ENCODE results near the gene KRTDAP. TPM values are rescaled to one million over a fixed set of nuclear protein-coding genes. Genes with fewer than 3 reads are reported as not detected.

KRTDAP gene
- total RNA-seq, 1 experiment from 2014 or later, result not detected

DNA sequence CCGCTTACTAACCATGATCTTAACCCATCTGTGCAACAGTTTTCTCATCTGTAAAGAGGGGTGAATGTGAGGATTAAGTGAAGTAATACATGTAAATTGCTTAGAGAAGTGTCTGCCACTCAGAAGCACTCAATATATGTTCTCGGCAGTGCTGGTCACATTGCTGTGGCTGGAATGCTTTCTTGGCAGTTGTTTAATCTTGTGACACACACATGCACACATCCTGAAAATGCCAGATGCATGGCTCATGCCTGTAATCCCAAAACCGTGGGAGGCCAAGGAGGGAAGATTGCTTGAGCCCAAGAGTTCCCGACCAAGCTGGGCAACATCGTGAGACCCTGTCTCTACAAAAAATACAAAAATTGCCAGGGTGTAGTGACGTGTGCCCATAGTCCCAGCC, 28.0 kb upstream of the KRTDAP start:
- Histone ChIP-seq H3K27ac (ENCODE audit: low read length) (no peak overlapping the region), H3K9ac (ENCODE audit: low read length) (no peak overlapping the region), H3K27me3 (ENCODE audit: low read length) (no peaks in the 10 kb centered on the region), H3K4me3 (ENCODE audit: low read length) (no peak overlapping the region), H3K9me2 (replicated peaks; ENCODE audit: insufficient read depth, low read length) (no peaks in the 10 kb centered on the region), H3K79me2 (ENCODE audit: low read length) (no peaks in the 10 kb centered on the region), H4K20me1 (ENCODE audit: insufficient read depth, low read depth, low read length) (no peaks in the 10 kb centered on the region), H2AFZ (ENCODE audit: low read length) (no peak overlapping the region), H3K4me2 (ENCODE audit: low read depth, low read length, poor library complexity, severe bottlenecking) (no peak overlapping the region), H3K9me3 (ENCODE audit: low read length) (no peaks in the 10 kb centered on the region), H3K4me1 (ENCODE audit: low read length) (no peaks in the 10 kb centered on the region), H3K36me3 (ENCODE audit: insufficient read depth, low read length) (no peaks in the 10 kb centered on the region)
- no peak for DNase-seq

DNA sequence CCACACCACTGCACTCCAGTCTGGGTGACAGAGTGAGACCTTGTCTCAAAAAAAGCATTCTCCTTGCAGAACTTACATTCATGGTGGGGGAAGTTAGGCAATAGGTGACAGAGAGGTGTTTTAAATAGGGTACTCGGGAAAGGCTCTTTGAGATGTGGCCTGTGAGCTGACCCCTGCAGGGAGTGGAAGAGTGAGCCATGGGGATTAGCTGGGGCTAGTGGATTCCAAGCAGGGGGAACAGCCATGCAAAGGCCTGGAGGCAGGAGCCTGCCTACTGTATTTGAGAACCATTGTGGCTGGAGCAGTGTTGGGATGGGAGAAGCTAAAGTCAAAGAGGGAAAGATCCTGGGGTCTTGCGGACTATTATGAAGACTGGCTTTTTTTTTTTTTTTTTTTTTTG, 27.1 kb upstream of the KRTDAP start:
- no peak overlapping the region for H3K4me2 ChIP-seq (ENCODE audit: low read depth, low read length, poor library complexity, severe bottlenecking)
- H3K79me2 ChIP-seq (ENCODE audit: low read length), result no peaks in the 10 kb centered on the region
- no peaks in the 10 kb centered on the region for H3K4me1 ChIP-seq (ENCODE audit: low read length)
- H2AFZ ChIP-seq (ENCODE audit: low read length), result no peak overlapping the region
- H3K9me2 ChIP-seq (replicated peaks; ENCODE audit: insufficient read depth, low read length), result no peaks in the 10 kb centered on the region
- H4K20me1 ChIP-seq (ENCODE audit: insufficient read depth, low read depth, low read length), result no peaks in the 10 kb centered on the region
- no peaks in the 10 kb centered on the region for H3K36me3 ChIP-seq (ENCODE audit: insufficient read depth, low read length)
- no peak overlapping the region for H3K27ac ChIP-seq (ENCODE audit: low read length)
- H3K9ac ChIP-seq (ENCODE audit: low read length), result no peak overlapping the region
- no peak for DNase-seq
- no peaks in the 10 kb centered on the region for H3K9me3 ChIP-seq (ENCODE audit: low read length)
- H3K4me3 ChIP-seq (ENCODE audit: low read length), result no peak overlapping the region
- H3K27me3 ChIP-seq (ENCODE audit: low read length), result no peaks in the 10 kb centered on the region

DNA sequence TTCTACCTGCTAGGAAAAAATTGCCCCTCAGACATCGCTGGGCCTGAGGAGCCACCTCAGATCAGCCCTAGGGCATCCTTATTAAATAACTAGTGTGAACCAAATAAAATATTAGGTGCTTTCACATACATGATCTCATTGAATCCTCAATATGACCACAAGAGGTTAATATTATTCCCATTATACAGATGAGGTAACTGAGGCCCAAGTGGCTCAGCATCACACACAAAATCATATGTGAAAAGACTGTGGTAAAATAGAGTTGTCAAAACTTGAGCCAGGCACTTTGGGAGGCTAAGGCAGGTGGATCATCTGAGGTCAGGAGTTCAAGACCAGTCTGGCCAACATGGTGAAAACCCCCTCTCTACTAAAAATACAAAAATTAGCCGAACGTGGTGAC, 26.0 kb upstream of the KRTDAP start:
- no peaks in the 10 kb centered on the region for H3K79me2 ChIP-seq (ENCODE audit: low read length)
- H4K20me1 ChIP-seq (ENCODE audit: insufficient read depth, low read depth, low read length), result no peaks in the 10 kb centered on the region
- no peaks in the 10 kb centered on the region for H3K4me1 ChIP-seq (ENCODE audit: low read length)
- H3K9me2 ChIP-seq (replicated peaks; ENCODE audit: insufficient read depth, low read length), result no peaks in the 10 kb centered on the region
- no peak overlapping the region for H3K9ac ChIP-seq (ENCODE audit: low read length)
- no peak overlapping the region for H3K4me3 ChIP-seq (ENCODE audit: low read length)
- H3K9me3 ChIP-seq (ENCODE audit: low read length), result no peaks in the 10 kb centered on the region
- no peak overlapping the region for H3K27ac ChIP-seq (ENCODE audit: low read length)
- H3K36me3 ChIP-seq (ENCODE audit: insufficient read depth, low read length), result no peaks in the 10 kb centered on the region
- no peak overlapping the region for H2AFZ ChIP-seq (ENCODE audit: low read length)
- DNase-seq, result no peak
- H3K27me3 ChIP-seq (ENCODE audit: low read length), result no peaks in the 10 kb centered on the region
- H3K4me2 ChIP-seq (ENCODE audit: low read depth, low read length, poor library complexity, severe bottlenecking), result no peak overlapping the region

DNA sequence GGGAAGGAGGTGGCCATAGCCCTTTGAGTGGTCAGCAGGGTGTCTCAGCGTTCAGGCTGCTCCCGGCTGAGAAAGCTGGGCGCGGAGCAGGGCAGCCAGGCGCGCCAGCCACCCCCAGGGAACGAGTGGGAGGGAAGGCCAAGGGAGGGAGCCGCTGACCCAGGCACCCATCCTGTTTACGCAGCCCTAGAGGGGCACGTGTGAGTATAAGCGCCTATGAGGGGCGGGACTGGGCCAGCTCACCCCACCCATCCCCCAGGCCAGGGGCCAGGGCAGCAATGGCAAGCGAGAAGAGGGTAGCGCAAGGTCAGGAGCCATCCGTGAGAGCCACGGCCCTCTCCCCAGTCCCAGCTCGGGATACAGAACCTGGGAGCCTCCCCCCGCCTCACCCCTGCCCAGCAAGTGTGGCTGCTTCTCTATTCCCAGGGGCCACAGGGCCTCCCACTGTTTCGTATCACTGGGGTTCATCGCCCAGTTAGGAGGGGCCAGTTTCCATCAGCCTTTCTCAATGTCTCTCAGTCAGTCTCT, 24.1 kb upstream of the KRTDAP start:
- H4K20me1 ChIP-seq (ENCODE audit: insufficient read depth, low read depth, low read length), result peaks cover 4% of the 10 kb centered on the region; the same call in 1 of the 2 replicates
- H3K9me2 ChIP-seq (replicated peaks; ENCODE audit: insufficient read depth, low read length), result no peaks in the 10 kb centered on the region
- no peak overlapping the region for H3K4me2 ChIP-seq (ENCODE audit: low read depth, low read length, poor library complexity, severe bottlenecking)
- H3K27ac ChIP-seq (ENCODE audit: low read length), result no peak overlapping the region
- no peaks in the 10 kb centered on the region for H3K36me3 ChIP-seq (ENCODE audit: insufficient read depth, low read length)
- H3K4me1 ChIP-seq (ENCODE audit: low read length), result peaks cover 7% of the 10 kb centered on the region
- H3K27me3 ChIP-seq (ENCODE audit: low read length), result no peaks in the 10 kb centered on the region
- no peak for DNase-seq
- no peak overlapping the region for H3K4me3 ChIP-seq (ENCODE audit: low read length)
- no peaks in the 10 kb centered on the region for H3K9me3 ChIP-seq (ENCODE audit: low read length)
- no peak overlapping the region for H3K9ac ChIP-seq (ENCODE audit: low read length)
- H3K79me2 ChIP-seq (ENCODE audit: low read length), result no peaks in the 10 kb centered on the region
- H2AFZ ChIP-seq (ENCODE audit: low read length), result no peak overlapping the region

DNA sequence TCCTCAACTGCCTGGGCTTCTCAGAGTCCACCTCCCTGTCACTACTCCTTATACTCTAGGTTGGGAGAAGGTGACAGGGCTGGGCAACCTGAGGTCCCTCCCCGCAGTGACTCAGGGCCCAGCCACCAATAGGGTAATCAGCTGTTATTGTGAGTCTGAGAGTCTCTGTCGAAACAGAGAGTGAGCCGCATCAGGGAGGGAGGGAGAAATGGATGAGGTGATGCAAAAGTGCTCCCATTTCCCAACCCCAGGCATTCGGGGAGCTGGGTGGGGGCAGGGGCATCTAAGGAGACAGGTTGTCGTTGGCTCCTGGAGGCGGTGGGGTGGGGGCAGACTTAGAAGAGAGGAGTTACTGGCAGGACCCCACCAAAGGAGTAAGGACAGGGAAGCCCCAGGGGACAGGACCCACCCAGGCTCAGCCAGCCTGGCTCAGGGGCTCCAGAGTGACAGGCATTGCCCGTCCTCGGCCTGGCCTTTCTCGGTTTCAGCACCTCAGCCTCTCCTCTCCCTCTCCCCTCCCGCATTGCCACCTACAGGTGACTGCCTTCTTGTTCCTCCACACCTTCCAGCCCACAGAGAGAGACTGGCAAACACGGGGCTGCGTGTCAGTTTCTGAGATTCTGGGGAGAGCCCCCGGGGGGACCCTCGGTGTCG, 23.5 kb upstream of the KRTDAP start, which contains the start of gene DMKN:
Gene DMKN, minus strand, starts transcription at position 22 of the 654 bp plus-strand sequence. CDS start 174 bp downstream, outside the sequence.
- no peak within 1 kb of the TSS for H3K4me2 ChIP-seq (ENCODE audit: low read depth, low read length, poor library complexity, severe bottlenecking)
- no peaks in the 10 kb centered on the region for H3K9me2 ChIP-seq (replicated peaks; ENCODE audit: insufficient read depth, low read length)
- DNase-seq, result no peak
- H4K20me1 ChIP-seq (ENCODE audit: insufficient read depth, low read depth, low read length), result peaks cover 4% of the 10 kb centered on the region; the same call in 1 of the 2 replicates
- no peaks in the 10 kb centered on the region for H3K27me3 ChIP-seq (ENCODE audit: low read length)
- no peak within 1 kb of the TSS for H3K27ac ChIP-seq (ENCODE audit: low read length)
- H3K9ac ChIP-seq (ENCODE audit: low read length), result no peak within 1 kb of the TSS
- H3K4me3 ChIP-seq (ENCODE audit: low read length), result no peak within 1 kb of the TSS
- H3K36me3 ChIP-seq (ENCODE audit: insufficient read depth, low read length), result no peaks in the 10 kb centered on the region
- H3K4me1 ChIP-seq (ENCODE audit: low read length), result peaks cover 7% of the 10 kb centered on the region
- no peaks in the 10 kb centered on the region for H3K79me2 ChIP-seq (ENCODE audit: low read length)
- H3K9me3 ChIP-seq (ENCODE audit: low read length), result no peaks in the 10 kb centered on the region
- H2AFZ ChIP-seq (ENCODE audit: low read length), result no peak within 1 kb of the TSS

DNA sequence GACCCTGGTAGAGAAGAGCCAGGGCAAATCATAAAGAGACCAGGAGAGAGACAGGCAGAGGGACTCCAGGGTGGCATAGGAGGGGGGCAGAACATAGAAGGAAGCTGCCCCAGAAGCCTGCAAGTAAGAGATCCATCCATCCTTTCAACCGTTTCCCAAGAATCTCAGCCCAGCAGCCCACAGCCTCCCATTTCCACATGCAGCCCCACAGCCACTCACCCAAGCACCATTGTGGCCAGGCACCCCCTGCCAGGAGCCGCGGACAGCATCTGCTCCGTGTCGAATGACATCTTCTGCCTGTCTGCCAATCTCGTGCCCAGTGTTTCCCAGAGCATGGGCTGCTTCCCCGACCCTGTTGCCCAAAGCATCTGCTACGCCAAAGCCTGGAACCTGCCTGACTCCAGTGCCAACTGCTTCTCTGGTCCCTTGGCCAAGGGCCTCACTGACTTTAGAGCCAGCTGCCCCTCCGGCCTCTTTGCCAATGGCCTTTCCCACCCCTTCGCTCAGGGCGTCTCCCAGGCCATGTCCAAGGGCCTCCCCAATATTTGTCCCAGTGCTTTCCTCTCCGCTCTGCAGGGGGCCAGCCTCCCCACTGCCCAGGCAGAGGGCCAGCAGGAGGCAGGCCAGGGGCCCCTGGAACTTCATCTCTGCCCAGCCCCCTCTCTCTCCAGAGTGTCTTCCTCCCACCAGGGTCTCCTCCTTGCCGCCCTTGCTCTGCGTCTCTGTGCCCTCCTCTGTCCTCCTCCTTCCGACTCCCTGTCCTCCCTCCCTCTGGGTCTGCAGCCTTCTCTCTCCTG, 22.8 kb upstream of the KRTDAP start:
- peaks cover 7% of the 10 kb centered on the region for H3K4me1 ChIP-seq (ENCODE audit: low read length)
- no peaks in the 10 kb centered on the region for H3K79me2 ChIP-seq (ENCODE audit: low read length)
- DNase-seq, result no peak
- no peaks in the 10 kb centered on the region for H3K9me3 ChIP-seq (ENCODE audit: low read length)
- no peak overlapping the region for H3K4me3 ChIP-seq (ENCODE audit: low read length)
- no peak overlapping the region for H3K9ac ChIP-seq (ENCODE audit: low read length)
- H2AFZ ChIP-seq (ENCODE audit: low read length), result no peak overlapping the region
- no peaks in the 10 kb centered on the region for H3K27me3 ChIP-seq (ENCODE audit: low read length)
- H3K9me2 ChIP-seq (replicated peaks; ENCODE audit: insufficient read depth, low read length), result no peaks in the 10 kb centered on the region
- no peak overlapping the region for H3K27ac ChIP-seq (ENCODE audit: low read length)
- H4K20me1 ChIP-seq (ENCODE audit: insufficient read depth, low read depth, low read length), result peaks cover 4% of the 10 kb centered on the region; the same call in 1 of the 2 replicates
- no peak overlapping the region for H3K4me2 ChIP-seq (ENCODE audit: low read depth, low read length, poor library complexity, severe bottlenecking)
- H3K36me3 ChIP-seq (ENCODE audit: insufficient read depth, low read length), result no peaks in the 10 kb centered on the region

DNA sequence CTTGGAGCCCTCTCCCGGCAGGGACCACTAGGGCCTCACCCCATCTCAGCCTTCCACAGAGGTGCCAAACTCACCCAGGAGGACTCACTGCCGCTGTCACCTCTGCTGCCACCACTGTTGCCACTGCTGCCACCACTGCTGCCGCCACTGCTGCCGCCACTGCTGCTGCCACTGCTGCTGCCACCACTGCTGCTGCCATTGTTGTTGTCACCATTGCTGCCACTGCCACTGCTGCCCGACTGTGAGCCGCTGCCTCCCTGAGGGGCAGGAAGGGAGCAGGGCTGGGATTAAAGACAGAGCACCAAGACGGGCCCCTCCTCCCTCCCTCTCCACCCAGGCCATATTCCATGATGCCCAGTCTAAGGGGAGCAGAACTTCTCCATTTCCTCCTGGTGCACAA, 21.1 kb upstream of the KRTDAP start:
- DNase-seq, result no peak
- Histone ChIP-seq H3K4me1 (ENCODE audit: low read length) (peaks cover 7% of the 10 kb centered on the region), H3K27ac (ENCODE audit: low read length) (no peak overlapping the region), H3K27me3 (ENCODE audit: low read length) (no peaks in the 10 kb centered on the region), H3K9me2 (replicated peaks; ENCODE audit: insufficient read depth, low read length) (no peaks in the 10 kb centered on the region), H3K9me3 (ENCODE audit: low read length) (no peaks in the 10 kb centered on the region), H2AFZ (ENCODE audit: low read length) (no peak overlapping the region), H3K36me3 (ENCODE audit: insufficient read depth, low read length) (no peaks in the 10 kb centered on the region), H4K20me1 (ENCODE audit: insufficient read depth, low read depth, low read length) (peaks cover 4% of the 10 kb centered on the region; the same call in 1 of the 2 replicates), H3K79me2 (ENCODE audit: low read length) (no peaks in the 10 kb centered on the region), H3K4me2 (ENCODE audit: low read depth, low read length, poor library complexity, severe bottlenecking) (no peak overlapping the region), H3K9ac (ENCODE audit: low read length) (no peak overlapping the region), H3K4me3 (ENCODE audit: low read length) (no peak overlapping the region)

DNA sequence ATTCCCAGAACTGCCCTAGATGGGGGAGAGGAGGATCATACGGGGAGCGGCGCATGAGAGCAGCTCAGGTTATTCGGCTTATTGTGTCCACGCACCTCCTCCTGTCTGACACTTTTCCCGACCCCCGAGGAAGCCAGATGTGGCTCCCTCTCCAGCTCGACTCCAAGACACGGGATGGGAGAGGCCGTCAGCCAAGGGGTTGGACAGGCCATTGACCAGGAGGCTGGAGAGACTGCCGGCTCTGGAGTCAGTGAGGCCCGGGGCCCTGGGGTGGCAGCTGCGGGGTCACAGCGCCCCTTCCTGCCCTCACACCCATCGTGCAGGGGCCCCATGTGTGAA, 20.3 kb upstream of the KRTDAP start:
- H3K9ac ChIP-seq (ENCODE audit: low read length), result no peak overlapping the region
- no peak for DNase-seq
- H3K9me2 ChIP-seq (replicated peaks; ENCODE audit: insufficient read depth, low read length), result no peaks in the 10 kb centered on the region
- H2AFZ ChIP-seq (ENCODE audit: low read length), result no peak overlapping the region
- H3K4me1 ChIP-seq (ENCODE audit: low read length), result peaks cover 7% of the 10 kb centered on the region
- peaks cover 4% of the 10 kb centered on the region; the same call in 1 of the 2 replicates for H4K20me1 ChIP-seq (ENCODE audit: insufficient read depth, low read depth, low read length)
- no peaks in the 10 kb centered on the region for H3K79me2 ChIP-seq (ENCODE audit: low read length)
- no peak overlapping the region for H3K4me2 ChIP-seq (ENCODE audit: low read depth, low read length, poor library complexity, severe bottlenecking)
- no peaks in the 10 kb centered on the region for H3K36me3 ChIP-seq (ENCODE audit: insufficient read depth, low read length)
- no peak overlapping the region for H3K4me3 ChIP-seq (ENCODE audit: low read length)
- H3K9me3 ChIP-seq (ENCODE audit: low read length), result no peaks in the 10 kb centered on the region
- no peaks in the 10 kb centered on the region for H3K27me3 ChIP-seq (ENCODE audit: low read length)
- no peak overlapping the region for H3K27ac ChIP-seq (ENCODE audit: low read length)
